GM23338 (cell line): ENCODE measurements around the gene ABI2. TPM values are rescaled to one million over a fixed set of nuclear protein-coding genes. Genes with fewer than 3 reads are reported as not detected.

Experiments
- ATAC-seq: fragments of 200-7000 bp; cut with Tn5 transposase; 3 replicates; pipeline ENCODE4 v1.9.1; 2020
- DNase-seq: peaks from one replicate; pipeline ENCODE4 v3.0.0-alpha.2; 2015; ENCODE audit warnings: low spot score
- H2AFZ ChIP-seq: fragments of 200-600 bp; sonication (generic); 2 replicates; pipeline ENCODE4 v1.8.0; 2016; ENCODE audit warnings: antibody characterized with exemption, mild to moderate bottlenecking, moderate library complexity
- H3F3A ChIP-seq: fragments of 200-600 bp; sonication (generic); replicated peaks from 2 replicates; pipeline ENCODE4 v1.8.0; 2017; ENCODE audit warnings: antibody characterized with exemption, mixed run types, low read depth
- H3K27ac ChIP-seq: fragments of 200-600 bp; sonication (generic); 2 replicates; pipeline ENCODE4 v1.6.1; 2016; ENCODE audit warnings: low read depth
- H3K27me3 ChIP-seq: fragments of 200-600 bp; sonication (generic); 2 replicates; pipeline ENCODE4 v1.8.0; 2016; ENCODE audit warnings: mild to moderate bottlenecking, mixed run types, moderate library complexity; ENCODE audit not compliant: insufficient read depth
- H3K36me3 ChIP-seq: fragments of 200-600 bp; sonication (generic); 2 replicates; pipeline ENCODE4 v1.8.0; 2016; ENCODE audit warnings: mild to moderate bottlenecking; ENCODE audit not compliant: insufficient read depth
- H3K4me1 ChIP-seq: fragments of 200-600 bp; sonication (generic); 2 replicates; pipeline ENCODE4 v1.8.0; 2016; ENCODE audit warnings: mild to moderate bottlenecking, moderate library complexity; ENCODE audit not compliant: insufficient read depth
- H3K4me2 ChIP-seq: fragments of 200-600 bp; sonication (generic); 2 replicates; pipeline ENCODE4 v1.7.1; 2017; ENCODE audit warnings: mixed run types
- H3K4me3 ChIP-seq: fragments of 200-600 bp; sonication (generic); 2 replicates; pipeline ENCODE4 v1.6.1; 2016; ENCODE audit warnings: mixed run types
- H3K79me2 ChIP-seq: fragments of 200-600 bp; sonication (generic); replicated peaks from 2 replicates; pipeline ENCODE4 v1.8.0; 2017; ENCODE audit warnings: mild to moderate bottlenecking; ENCODE audit not compliant: insufficient read depth
- H3K9me2 ChIP-seq: fragments of 200-600 bp; sonication (generic); 2 replicates; pipeline ENCODE4 v1.8.0; 2017; ENCODE audit not compliant: insufficient read depth
- H4K20me1 ChIP-seq: fragments of 200-600 bp; sonication (generic); replicated peaks from 2 replicates; pipeline ENCODE4 v1.8.0; 2017; ENCODE audit warnings: mild to moderate bottlenecking; ENCODE audit not compliant: insufficient read depth
- H3K27ac Mint-ChIP-seq: 2 replicates; pipeline ENCODE4 v1.8.0; 2020; ENCODE audit warnings: inconsistent platforms, mild to moderate bottlenecking, moderate library complexity, mixed read lengths
- H3K27me3 Mint-ChIP-seq: 3 replicates; pipeline ENCODE4 v1.8.0; 2022; ENCODE audit warnings: low read depth, mild to moderate bottlenecking, moderate library complexity, mixed read lengths, inconsistent platforms; ENCODE audit not compliant: insufficient read depth, poor library complexity
- H3K36me3 Mint-ChIP-seq: 3 replicates; pipeline ENCODE4 v1.8.0; 2021; ENCODE audit warnings: low read depth, mild to moderate bottlenecking, inconsistent platforms, moderate library complexity, mixed read lengths
- H3K4me1 Mint-ChIP-seq: 3 replicates; pipeline ENCODE4 v1.8.0; 2020; ENCODE audit warnings: mild to moderate bottlenecking, inconsistent platforms, mixed read lengths
- H3K4me3 Mint-ChIP-seq: 3 replicates; pipeline ENCODE4 v1.8.0; 2021; ENCODE audit warnings: moderate library complexity, mild to moderate bottlenecking, inconsistent platforms, mixed read lengths
- H3K9me3 Mint-ChIP-seq: 3 replicates; pipeline ENCODE4 v1.8.0; 2020; ENCODE audit warnings: moderate library complexity, mild to moderate bottlenecking, inconsistent platforms, mixed read lengths
- CREB1 ChIP-seq: fragments of 250-450 bp; sonication (Bioruptor Pico); IDR thresholded peaks from 2 replicates; pipeline ENCODE4 v1.5.0; 2020; ENCODE audit warnings: low read depth, mild to moderate bottlenecking, moderate library complexity
- EZH2 ChIP-seq: fragments of 200-600 bp; sonication (generic); IDR thresholded peaks from one replicate; pipeline ENCODE4 v1.8.0; 2017; ENCODE audit warnings: antibody characterized with exemption, mild to moderate bottlenecking, low read depth; ENCODE audit not compliant: unreplicated experiment
- EZH2phosphoT487 ChIP-seq: fragments of 200-600 bp; sonication (generic); IDR thresholded peaks from one replicate; pipeline ENCODE4 v1.8.1; 2018; ENCODE audit warnings: antibody characterized with exemption; ENCODE audit not compliant: unreplicated experiment
- JUNB ChIP-seq: IDR thresholded peaks from one replicate; pipeline ENCODE4 v1.6.1; 2016; ENCODE audit warnings: antibody characterized with exemption; ENCODE audit not compliant: unreplicated experiment
- NANOG ChIP-seq: IDR thresholded peaks from 2 replicates; pipeline ENCODE4 v1.6.1; 2016; ENCODE audit warnings: antibody characterized with exemption, borderline replicate concordance
- POLR2AphosphoS5 ChIP-seq: IDR thresholded peaks from 2 replicates; pipeline ENCODE4 v1.6.1; 2016; ENCODE audit warnings: antibody characterized with exemption, low read depth
- STAT1 ChIP-seq: IDR thresholded peaks from one replicate; pipeline ENCODE4 v1.6.1; 2016; ENCODE audit warnings: antibody characterized with exemption; ENCODE audit not compliant: unreplicated experiment
- ZNF331 ChIP-seq: fragments of 250-450 bp; sonication (Bioruptor Pico); IDR thresholded peaks from 2 replicates; pipeline ENCODE4 v1.5.0; 2020; ENCODE audit warnings: low read depth, mild to moderate bottlenecking, moderate library complexity
- polyA plus RNA-seq: library from polyadenylated mRNA; unstranded; fragments of >200 nt; fragmentation: Nextera tagmentation; extraction: Ambion mirVana; gene quantifications from 2 replicates; pipeline ENCODE4 v1.2.1, GENCODE V29; 2016
- total RNA-seq: library from RNA; depleted of rRNA; stranded (reverse); fragments of >200 nt; shearing (Covaris generic); gene quantifications from 2 replicates; pipeline ENCODE4 v1.2.3, GENCODE V29; 2014
- TF ChIP-seq, protein P1 (sequence below), 2 experiments: fragments of 200-600 bp in 1 of 2; sonication (generic) in 1 of 2; conservative IDR thresholded peaks; 2 replicates each; pipeline versions ENCODE4 v1.5.1 to v1.6.1; 2016 to 2017; ENCODE audit warnings: antibody characterized with exemption in 2 of 2, low read depth in 2 of 2, mild to moderate bottlenecking in 2 of 2, moderate library complexity in 1 of 2
- TF ChIP-seq, protein P2 (sequence below): IDR thresholded peaks from one replicate; pipeline ENCODE4 v1.6.1; 2018; ENCODE audit warnings: antibody characterized with exemption; ENCODE audit not compliant: unreplicated experiment
- TF ChIP-seq, protein P3 (sequence below): fragments of 250-450 bp; sonication (Bioruptor Pico); IDR thresholded peaks from 2 replicates; pipeline ENCODE4 v1.5.0; 2020; ENCODE audit warnings: mild to moderate bottlenecking, moderate library complexity

ABI2 gene
- total and polyA plus RNA-seq, 2 experiments from 2014 or later: 46.5 to 114 TPM

DNA sequence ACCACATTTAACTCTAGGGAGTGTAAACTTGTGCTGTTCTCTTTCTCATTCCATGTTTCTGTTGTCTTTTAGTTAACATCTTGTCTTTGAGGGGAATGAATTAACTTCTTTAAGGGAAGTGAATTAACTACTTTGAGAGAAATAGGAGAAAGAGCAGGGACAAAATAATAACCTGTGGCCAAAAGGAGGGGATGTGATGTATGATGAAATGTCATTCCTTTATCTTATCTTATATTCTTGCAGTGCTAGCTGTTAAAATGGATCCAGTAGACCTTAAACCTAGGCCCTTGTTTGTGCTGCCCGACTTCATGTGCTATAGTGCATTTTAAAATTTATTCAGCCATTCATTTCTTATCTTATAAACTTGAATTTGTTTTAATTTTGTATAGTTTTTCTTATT is 18.4 kb downstream of the ABI2 start:
- no peak for ATAC-seq
- DNase-seq: no peak
- H3K36me3 Mint-ChIP-seq: peaks cover 29% of the 10 kb centered on the region
- Histone ChIP-seq H3K4me1 (no peaks in the 10 kb centered on the region), H3K79me2 (peaks cover 96% of the 10 kb centered on the region), H3F3A (no peaks in the 10 kb centered on the region; the same call in 1 of the 2 replicates), H4K20me1 (peaks cover 42% of the 10 kb centered on the region), H3K27ac (no peak overlapping the region; the same call in 1 of the 2 replicates), H2AFZ (no peak overlapping the region), H3K27me3 (no peaks in the 10 kb centered on the region), H3K9me2 (no peaks in the 10 kb centered on the region), H3K4me3 (no peak overlapping the region), H3K4me2 (no peak overlapping the region), H3K36me3 (no peaks in the 10 kb centered on the region)
- H3K27ac Mint-ChIP-seq: no peak overlapping the region
- no peaks in the 10 kb centered on the region for H3K27me3 Mint-ChIP-seq
- peaks cover 11% of the 10 kb centered on the region for H3K4me1 Mint-ChIP-seq
- TF ChIP-seq STAT1 (no peak), ZNF331 (CRISPR knock-in tag) (no peak), CREB1 (no peak), EZH2 (no peak), POLR2AphosphoS5 (no peak), NANOG (no peak), EZH2phosphoT487 (no peak), JUNB (no peak)
- TF ChIP-seq, protein P1, sequence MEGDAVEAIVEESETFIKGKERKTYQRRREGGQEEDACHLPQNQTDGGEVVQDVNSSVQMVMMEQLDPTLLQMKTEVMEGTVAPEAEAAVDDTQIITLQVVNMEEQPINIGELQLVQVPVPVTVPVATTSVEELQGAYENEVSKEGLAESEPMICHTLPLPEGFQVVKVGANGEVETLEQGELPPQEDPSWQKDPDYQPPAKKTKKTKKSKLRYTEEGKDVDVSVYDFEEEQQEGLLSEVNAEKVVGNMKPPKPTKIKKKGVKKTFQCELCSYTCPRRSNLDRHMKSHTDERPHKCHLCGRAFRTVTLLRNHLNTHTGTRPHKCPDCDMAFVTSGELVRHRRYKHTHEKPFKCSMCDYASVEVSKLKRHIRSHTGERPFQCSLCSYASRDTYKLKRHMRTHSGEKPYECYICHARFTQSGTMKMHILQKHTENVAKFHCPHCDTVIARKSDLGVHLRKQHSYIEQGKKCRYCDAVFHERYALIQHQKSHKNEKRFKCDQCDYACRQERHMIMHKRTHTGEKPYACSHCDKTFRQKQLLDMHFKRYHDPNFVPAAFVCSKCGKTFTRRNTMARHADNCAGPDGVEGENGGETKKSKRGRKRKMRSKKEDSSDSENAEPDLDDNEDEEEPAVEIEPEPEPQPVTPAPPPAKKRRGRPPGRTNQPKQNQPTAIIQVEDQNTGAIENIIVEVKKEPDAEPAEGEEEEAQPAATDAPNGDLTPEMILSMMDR (conservative IDR thresholded peaks at IDR 0.05; ENCODE audit: low read depth in 2 of 2): no peak
- TF ChIP-seq, protein P2, sequence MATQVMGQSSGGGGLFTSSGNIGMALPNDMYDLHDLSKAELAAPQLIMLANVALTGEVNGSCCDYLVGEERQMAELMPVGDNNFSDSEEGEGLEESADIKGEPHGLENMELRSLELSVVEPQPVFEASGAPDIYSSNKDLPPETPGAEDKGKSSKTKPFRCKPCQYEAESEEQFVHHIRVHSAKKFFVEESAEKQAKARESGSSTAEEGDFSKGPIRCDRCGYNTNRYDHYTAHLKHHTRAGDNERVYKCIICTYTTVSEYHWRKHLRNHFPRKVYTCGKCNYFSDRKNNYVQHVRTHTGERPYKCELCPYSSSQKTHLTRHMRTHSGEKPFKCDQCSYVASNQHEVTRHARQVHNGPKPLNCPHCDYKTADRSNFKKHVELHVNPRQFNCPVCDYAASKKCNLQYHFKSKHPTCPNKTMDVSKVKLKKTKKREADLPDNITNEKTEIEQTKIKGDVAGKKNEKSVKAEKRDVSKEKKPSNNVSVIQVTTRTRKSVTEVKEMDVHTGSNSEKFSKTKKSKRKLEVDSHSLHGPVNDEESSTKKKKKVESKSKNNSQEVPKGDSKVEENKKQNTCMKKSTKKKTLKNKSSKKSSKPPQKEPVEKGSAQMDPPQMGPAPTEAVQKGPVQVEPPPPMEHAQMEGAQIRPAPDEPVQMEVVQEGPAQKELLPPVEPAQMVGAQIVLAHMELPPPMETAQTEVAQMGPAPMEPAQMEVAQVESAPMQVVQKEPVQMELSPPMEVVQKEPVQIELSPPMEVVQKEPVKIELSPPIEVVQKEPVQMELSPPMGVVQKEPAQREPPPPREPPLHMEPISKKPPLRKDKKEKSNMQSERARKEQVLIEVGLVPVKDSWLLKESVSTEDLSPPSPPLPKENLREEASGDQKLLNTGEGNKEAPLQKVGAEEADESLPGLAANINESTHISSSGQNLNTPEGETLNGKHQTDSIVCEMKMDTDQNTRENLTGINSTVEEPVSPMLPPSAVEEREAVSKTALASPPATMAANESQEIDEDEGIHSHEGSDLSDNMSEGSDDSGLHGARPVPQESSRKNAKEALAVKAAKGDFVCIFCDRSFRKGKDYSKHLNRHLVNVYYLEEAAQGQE: no peak
- TF ChIP-seq, protein P3, sequence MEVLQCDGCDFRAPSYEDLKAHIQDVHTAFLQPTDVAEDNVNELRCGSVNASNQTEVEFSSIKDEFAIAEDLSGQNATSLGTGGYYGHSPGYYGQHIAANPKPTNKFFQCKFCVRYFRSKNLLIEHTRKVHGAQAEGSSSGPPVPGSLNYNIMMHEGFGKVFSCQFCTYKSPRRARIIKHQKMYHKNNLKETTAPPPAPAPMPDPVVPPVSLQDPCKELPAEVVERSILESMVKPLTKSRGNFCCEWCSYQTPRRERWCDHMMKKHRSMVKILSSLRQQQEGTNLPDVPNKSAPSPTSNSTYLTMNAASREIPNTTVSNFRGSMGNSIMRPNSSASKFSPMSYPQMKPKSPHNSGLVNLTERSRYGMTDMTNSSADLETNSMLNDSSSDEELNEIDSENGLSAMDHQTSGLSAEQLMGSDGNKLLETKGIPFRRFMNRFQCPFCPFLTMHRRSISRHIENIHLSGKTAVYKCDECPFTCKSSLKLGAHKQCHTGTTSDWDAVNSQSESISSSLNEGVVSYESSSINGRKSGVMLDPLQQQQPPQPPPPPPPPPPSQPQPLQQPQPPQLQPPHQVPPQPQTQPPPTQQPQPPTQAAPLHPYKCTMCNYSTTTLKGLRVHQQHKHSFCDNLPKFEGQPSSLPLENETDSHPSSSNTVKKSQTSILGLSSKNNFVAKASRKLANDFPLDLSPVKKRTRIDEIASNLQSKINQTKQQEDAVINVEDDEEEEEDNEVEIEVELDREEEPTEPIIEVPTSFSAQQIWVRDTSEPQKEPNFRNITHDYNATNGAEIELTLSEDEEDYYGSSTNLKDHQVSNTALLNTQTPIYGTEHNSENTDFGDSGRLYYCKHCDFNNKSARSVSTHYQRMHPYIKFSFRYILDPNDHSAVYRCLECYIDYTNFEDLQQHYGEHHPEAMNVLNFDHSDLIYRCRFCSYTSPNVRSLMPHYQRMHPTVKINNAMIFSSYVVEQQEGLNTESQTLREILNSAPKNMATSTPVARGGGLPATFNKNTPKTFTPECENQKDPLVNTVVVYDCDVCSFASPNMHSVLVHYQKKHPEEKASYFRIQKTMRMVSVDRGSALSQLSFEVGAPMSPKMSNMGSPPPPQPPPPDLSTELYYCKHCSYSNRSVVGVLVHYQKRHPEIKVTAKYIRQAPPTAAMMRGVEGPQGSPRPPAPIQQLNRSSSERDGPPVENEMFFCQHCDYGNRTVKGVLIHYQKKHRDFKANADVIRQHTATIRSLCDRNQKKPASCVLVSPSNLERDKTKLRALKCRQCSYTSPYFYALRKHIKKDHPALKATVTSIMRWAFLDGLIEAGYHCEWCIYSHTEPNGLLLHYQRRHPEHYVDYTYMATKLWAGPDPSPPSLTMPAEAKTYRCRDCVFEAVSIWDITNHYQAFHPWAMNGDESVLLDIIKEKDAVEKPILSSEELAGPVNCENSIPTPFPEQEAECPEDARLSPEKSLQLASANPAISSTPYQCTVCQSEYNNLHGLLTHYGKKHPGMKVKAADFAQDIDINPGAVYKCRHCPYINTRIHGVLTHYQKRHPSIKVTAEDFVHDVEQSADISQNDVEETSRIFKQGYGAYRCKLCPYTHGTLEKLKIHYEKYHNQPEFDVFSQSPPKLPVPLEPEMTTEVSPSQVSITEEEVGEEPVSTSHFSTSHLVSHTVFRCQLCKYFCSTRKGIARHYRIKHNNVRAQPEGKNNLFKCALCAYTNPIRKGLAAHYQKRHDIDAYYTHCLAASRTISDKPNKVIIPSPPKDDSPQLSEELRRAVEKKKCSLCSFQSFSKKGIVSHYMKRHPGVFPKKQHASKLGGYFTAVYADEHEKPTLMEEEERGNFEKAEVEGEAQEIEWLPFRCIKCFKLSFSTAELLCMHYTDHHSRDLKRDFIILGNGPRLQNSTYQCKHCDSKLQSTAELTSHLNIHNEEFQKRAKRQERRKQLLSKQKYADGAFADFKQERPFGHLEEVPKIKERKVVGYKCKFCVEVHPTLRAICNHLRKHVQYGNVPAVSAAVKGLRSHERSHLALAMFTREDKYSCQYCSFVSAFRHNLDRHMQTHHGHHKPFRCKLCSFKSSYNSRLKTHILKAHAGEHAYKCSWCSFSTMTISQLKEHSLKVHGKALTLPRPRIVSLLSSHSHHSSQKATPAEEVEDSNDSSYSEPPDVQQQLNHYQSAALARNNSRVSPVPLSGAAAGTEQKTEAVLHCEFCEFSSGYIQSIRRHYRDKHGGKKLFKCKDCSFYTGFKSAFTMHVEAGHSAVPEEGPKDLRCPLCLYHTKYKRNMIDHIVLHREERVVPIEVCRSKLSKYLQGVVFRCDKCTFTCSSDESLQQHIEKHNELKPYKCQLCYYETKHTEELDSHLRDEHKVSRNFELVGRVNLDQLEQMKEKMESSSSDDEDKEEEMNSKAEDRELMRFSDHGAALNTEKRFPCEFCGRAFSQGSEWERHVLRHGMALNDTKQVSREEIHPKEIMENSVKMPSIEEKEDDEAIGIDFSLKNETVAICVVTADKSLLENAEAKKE: no peak
- H3K4me3 Mint-ChIP-seq: no peak overlapping the region
- H3K9me3 Mint-ChIP-seq: no peaks in the 10 kb centered on the region
